ENCODE results near the gene CFDP1. TPM values are rescaled to one million over a fixed set of nuclear protein-coding genes. Genes with fewer than 3 reads are reported as not detected.
A peak's percentile ranks its signal among the peaks of the same experiment; 100 is the strongest.

CFDP1 gene
- total RNA-seq, 1 experiment from 2014 or later, result 32.1 TPM

GRCh38 chr16:75379339-75379738 is 54.0 kb downstream of the CFDP1 start:
- Histone ChIP-seq H4K20me1 (ENCODE audit: low read length) (no peaks in the 10 kb centered on the region), H2AFZ (ENCODE audit: low read length) (no peak overlapping the region), H3K4me1 (ENCODE audit: insufficient read depth, low read length) (peaks cover 22% of the 10 kb centered on the region), H3F3A (ENCODE audit: low read length, unreplicated experiment) (no peaks in the 10 kb centered on the region), H3K79me2 (ENCODE audit: low read length) (no peaks in the 10 kb centered on the region), H3K4me2 (ENCODE audit: low read length) (no peak overlapping the region), H3K9me3 (ENCODE audit: low read length) (no peaks in the 10 kb centered on the region), H3K4me3 (ENCODE audit: low read length) (no peak overlapping the region), H3K27me3 (ENCODE audit: low read length) (no peaks in the 10 kb centered on the region), H3K36me3 (ENCODE audit: low read depth, low read length) (no peaks in the 10 kb centered on the region; the same call in 1 of the 2 replicates), H3K9ac (ENCODE audit: low read length) (no peak overlapping the region), H3K9me2 (replicated peaks; ENCODE audit: low read length) (no peaks in the 10 kb centered on the region), H3K27ac (ENCODE audit: low read length) (peak overlapping the region; percentile 80)
- TF ChIP-seq EZH2phosphoT487 (IDR thresholded peaks at IDR 0.05; ENCODE audit: borderline replicate concordance, low read length) (no peak), EZH2 (IDR thresholded peaks at IDR 0.05; ENCODE audit: low read length, unreplicated experiment) (no peak), CTCF (conservative IDR thresholded peaks at IDR 0.05; ENCODE audit: low read depth, low read length) (no peak)
- CTCF ChIA-PET, result interaction anchor here (0.7 kb wide), 1 partner anchor 145 kb away, joined by 4 read pairs; no protein-coding TSS in a partner anchor
- no TSS peak for BruUV-seq (replicated peaks)
- POLR2A ChIA-PET (ENCODE audit: unreplicated experiment), result interaction anchor here (0.5 to 1.5 kb wide), 2 partner anchors 45 to 74 kb away, joined by 3 to 5 read pairs; no protein-coding TSS in a partner anchor
- intact Hi-C loops (cut with micrococcal nuclease), result no loop called here
- DNase-seq (no peak), ATAC-seq (no peak)

GRCh38 chr16:75378616-75379015 is 54.7 kb downstream of the CFDP1 start:
- Histone ChIP-seq H3K9ac (ENCODE audit: low read length) (peak overlapping the region; percentile 41), H3K9me2 (replicated peaks; ENCODE audit: low read length) (no peaks in the 10 kb centered on the region), H3K4me1 (ENCODE audit: insufficient read depth, low read length) (peaks cover 22% of the 10 kb centered on the region), H3K27me3 (ENCODE audit: low read length) (no peaks in the 10 kb centered on the region), H2AFZ (ENCODE audit: low read length) (no peak overlapping the region), H3K27ac (ENCODE audit: low read length) (peak overlapping the region; percentile 80), H3K9me3 (ENCODE audit: low read length) (no peaks in the 10 kb centered on the region), H3F3A (ENCODE audit: low read length, unreplicated experiment) (no peaks in the 10 kb centered on the region), H3K79me2 (ENCODE audit: low read length) (no peaks in the 10 kb centered on the region), H4K20me1 (ENCODE audit: low read length) (no peaks in the 10 kb centered on the region), H3K4me2 (ENCODE audit: low read length) (peak overlapping the region; percentile 67), H3K36me3 (ENCODE audit: low read depth, low read length) (no peaks in the 10 kb centered on the region; the same call in 1 of the 2 replicates), H3K4me3 (ENCODE audit: low read length) (no peak overlapping the region)
- no TSS peak for BruUV-seq (replicated peaks)
- no peak for TF ChIP-seq CTCF (conservative IDR thresholded peaks at IDR 0.05; ENCODE audit: low read depth, low read length)
- no peak for TF ChIP-seq EZH2phosphoT487 (IDR thresholded peaks at IDR 0.05; ENCODE audit: borderline replicate concordance, low read length)
- TF ChIP-seq EZH2 (IDR thresholded peaks at IDR 0.05; ENCODE audit: low read length, unreplicated experiment), result no peak
- POLR2A ChIA-PET (ENCODE audit: unreplicated experiment), result interaction anchor here (1.5 kb wide), 1 partner anchor 73 kb away, joined by 3 read pairs; no protein-coding TSS in a partner anchor
- CTCF ChIA-PET, result interaction anchor here (0.5 to 0.7 kb wide), 2 partner anchors 51 to 589 kb away, joined by 3 read pairs; no protein-coding TSS in a partner anchor
- intact Hi-C loops (cut with micrococcal nuclease), result loop anchor here (1.0 kb wide), 1 partner anchor 73 kb away; no protein-coding TSS in a partner anchor
- ATAC-seq, result peak; percentile 63
- DNase-seq, result peak; percentile 10

All from PC-3 (cell line).